OCI-LY1 (cell line): ENCODE results near the gene EDC4.

Experiments used
- H2AFZ ChIP-seq: fragments of 200-600 bp; sonication (generic), shearing (Covaris generic); 2 replicates; pipeline ENCODE4 v1.6.0; 2014; ENCODE audit warnings: antibody characterized with exemption, mild to moderate bottlenecking, low read length
- H3F3A ChIP-seq: fragments of 200-600 bp; sonication (generic), shearing (Covaris generic); 2 replicates; pipeline ENCODE4 v1.6.0; 2014; ENCODE audit warnings: mild to moderate bottlenecking, antibody characterized with exemption, low read length, moderate library complexity; ENCODE audit not compliant: insufficient read depth
- H3K27ac ChIP-seq: fragments of 200-600 bp; sonication (generic); 2 replicates; pipeline ENCODE4 v1.5.1; 2014; ENCODE audit warnings: low read length, mixed run types, mild to moderate bottlenecking, low read depth; ENCODE audit not compliant: poor library complexity, severe bottlenecking
- H3K27me3 ChIP-seq: fragments of 200-600 bp; sonication (generic); 2 replicates; pipeline ENCODE4 v1.6.0; 2014; ENCODE audit warnings: antibody characterized with exemption, mild to moderate bottlenecking, low read length, moderate library complexity; ENCODE audit not compliant: insufficient read depth
- H3K36me3 ChIP-seq: fragments of 200-600 bp; sonication (generic); 2 replicates; pipeline ENCODE4 v1.6.1; 2014; ENCODE audit warnings: mild to moderate bottlenecking, antibody characterized with exemption, low read length, moderate library complexity, mixed read lengths; ENCODE audit not compliant: insufficient read depth
- H3K4me1 ChIP-seq: fragments of 200-600 bp; sonication (generic); 2 replicates; pipeline ENCODE4 v1.5.1; 2014; ENCODE audit warnings: mild to moderate bottlenecking, low read length, moderate library complexity; ENCODE audit not compliant: insufficient read depth, severe bottlenecking
- H3K4me2 ChIP-seq: fragments of 200-600 bp; sonication (generic), shearing (Covaris generic); 2 replicates; pipeline ENCODE4 v1.6.1; 2014; ENCODE audit warnings: low read length
- H3K4me3 ChIP-seq: fragments of 200-600 bp; sonication (generic); 2 replicates; pipeline ENCODE4 v1.5.1; 2014; ENCODE audit warnings: low read length, low read depth, mild to moderate bottlenecking, mixed read lengths; ENCODE audit not compliant: poor library complexity, severe bottlenecking
- H3K79me2 ChIP-seq: fragments of 200-600 bp; shearing (Covaris generic); 2 replicates; pipeline ENCODE4 v1.6.1; 2016; ENCODE audit warnings: mixed run types, low read length, mixed read lengths; ENCODE audit not compliant: insufficient read depth
- H3K9ac ChIP-seq: fragments of 200-600 bp; sonication (generic), shearing (Covaris generic); 2 replicates; pipeline ENCODE4 v1.6.1; 2014; ENCODE audit warnings: mild to moderate bottlenecking, low read length, mixed read lengths
- H3K9me2 ChIP-seq: fragments of 200-600 bp; sonication (generic), shearing (Covaris generic); 2 replicates; pipeline ENCODE4 v1.6.1; 2014; ENCODE audit warnings: low read depth, mild to moderate bottlenecking, low read length, mixed read lengths
- H3K9me3 ChIP-seq: fragments of 200-600 bp; shearing (Covaris generic); 2 replicates; pipeline ENCODE4 v1.6.1; 2014; ENCODE audit warnings: low read length, mixed read lengths
- H4K20me1 ChIP-seq: fragments of 200-600 bp; sonication (generic), shearing (Covaris generic); 2 replicates; pipeline ENCODE4 v1.6.0; 2016; ENCODE audit warnings: mild to moderate bottlenecking, low read length; ENCODE audit not compliant: insufficient read depth
- CTCF ChIP-seq: fragments of 200-600 bp; sonication (generic), shearing (Covaris generic); IDR thresholded peaks from 2 replicates; pipeline ENCODE4 v1.5.1; 2017; ENCODE audit warnings: mild to moderate bottlenecking, antibody characterized with exemption, low read length, moderate library complexity, mixed read lengths
- EZH2 ChIP-seq: fragments of 200-600 bp; sonication (generic), shearing (Covaris generic); IDR thresholded peaks from 2 replicates; pipeline ENCODE4 v1.8.0; 2017; ENCODE audit warnings: borderline replicate concordance, mixed run types, mild to moderate bottlenecking, antibody characterized with exemption, low read length, moderate library complexity, mixed read lengths

EDC4 gene

GRCh38 chr16:67846320-67847063 lies 26.4 kb upstream of the EDC4 start, which contains the start of gene NUTF2:
Gene NUTF2 (plus strand): TSS chr16:67846933. CDS start chr16:67865131, 18,198 bp downstream.
- peaks cover 27% of the 10 kb centered on the region for H3K79me2 ChIP-seq
- peaks cover 6% of the 10 kb centered on the region for H3K36me3 ChIP-seq
- peaks cover 46% of the 10 kb centered on the region for H3K4me1 ChIP-seq

GRCh38 chr16:67847064-67847861 lies 25.6 kb upstream of the EDC4 start, which contains the start of gene CENPT:
Gene CENPT (minus strand): TSS chr16:67847693. CDS start chr16:67833859, 13,834 bp downstream.
- Histone ChIP-seq H3K9ac (peak within 1 kb of the TSS; percentile 85), H3K4me1 (peaks cover 44% of the 10 kb centered on the region), H3K4me2 (peak within 1 kb of the TSS; percentile 92), H3K36me3 (peaks cover 6% of the 10 kb centered on the region), H3K4me3 (peak within 1 kb of the TSS; percentile 95), H2AFZ (no peak within 1 kb of the TSS), H3F3A (no peaks in the 10 kb centered on the region), H3K9me2 (no peaks in the 10 kb centered on the region), H3K27ac (peak within 1 kb of the TSS; percentile 87), H3K79me2 (peaks cover 34% of the 10 kb centered on the region), H3K27me3 (no peaks in the 10 kb centered on the region), H4K20me1 (no peaks in the 10 kb centered on the region), H3K9me3 (no peaks in the 10 kb centered on the region)
- TF ChIP-seq EZH2: no peak
- no peak for TF ChIP-seq CTCF

More at GRCh38 chr16:67846320-67847063, 26.4 kb upstream of the EDC4 start, which contains the start of gene NUTF2:
- no peaks in the 10 kb centered on the region for H3F3A ChIP-seq
- no peak within 1 kb of the TSS for H2AFZ ChIP-seq
- no peaks in the 10 kb centered on the region for H3K27me3 ChIP-seq
- H3K27ac ChIP-seq: peak within 1 kb of the TSS; percentile 87
- TF ChIP-seq CTCF (no peak), EZH2 (no peak)
- peak within 1 kb of the TSS; percentile 85 for H3K9ac ChIP-seq
- no peaks in the 10 kb centered on the region for H3K9me3 ChIP-seq
- H3K9me2 ChIP-seq: no peaks in the 10 kb centered on the region
- H3K4me3 ChIP-seq: peak within 1 kb of the TSS; percentile 95
- H4K20me1 ChIP-seq: no peaks in the 10 kb centered on the region
- peak within 1 kb of the TSS; percentile 92 for H3K4me2 ChIP-seq

GRCh38 chr16:67848118-67848517 lies 24.7 kb upstream of the EDC4 start:
- Histone ChIP-seq H3K79me2 (peaks cover 38% of the 10 kb centered on the region), H2AFZ (no peak overlapping the region), H3K36me3 (peaks cover 6% of the 10 kb centered on the region), H3K9me2 (no peaks in the 10 kb centered on the region), H3K4me2 (peak overlapping the region; percentile 92), H3K27ac (no peak overlapping the region), H3K4me3 (peak overlapping the region; percentile 95), H3K4me1 (peaks cover 40% of the 10 kb centered on the region), H3F3A (no peaks in the 10 kb centered on the region), H3K27me3 (no peaks in the 10 kb centered on the region), H3K9me3 (no peaks in the 10 kb centered on the region), H4K20me1 (no peaks in the 10 kb centered on the region), H3K9ac (peak overlapping the region; percentile 85)
- TF ChIP-seq EZH2 (no peak), CTCF (no peak)
